ENCODE results near the gene TMEM114.

TMEM114 gene

DNA sequence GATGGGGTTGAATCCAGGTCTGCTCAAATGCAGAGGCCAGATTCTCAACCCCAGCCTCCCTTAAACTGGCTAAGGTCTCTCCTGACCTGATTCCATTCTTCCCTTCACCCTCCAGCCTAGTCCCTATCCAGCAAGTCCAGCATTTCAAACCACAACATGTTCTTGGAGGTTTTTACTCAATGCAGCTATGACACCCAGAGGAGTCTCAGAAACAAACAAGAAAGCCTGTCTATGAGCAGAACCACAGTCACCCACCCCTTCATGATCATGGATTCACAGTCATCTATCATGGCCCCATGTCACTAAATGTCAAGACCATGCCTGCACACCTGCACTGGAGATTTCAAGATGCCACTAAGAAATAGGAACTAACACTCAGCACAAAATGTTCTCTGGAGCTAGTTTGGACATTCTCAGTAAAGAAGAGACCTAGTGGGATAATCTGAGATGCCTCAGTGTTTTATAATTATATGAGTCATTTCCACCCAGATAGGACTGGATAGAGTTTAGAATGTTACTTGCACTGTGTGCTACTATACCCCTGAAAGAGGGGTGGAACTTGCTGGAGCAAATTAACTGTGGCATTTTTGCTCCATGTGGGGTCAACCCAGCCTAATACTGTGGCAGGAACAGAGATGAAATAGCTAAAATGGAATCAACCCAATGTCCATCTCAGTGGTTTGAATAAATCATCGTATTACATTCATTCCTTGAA is 21.7 kb upstream of the TMEM114 start:
- no peak for FAIRE-seq
- no peak for DNase-seq (ENCODE audit: insufficient read length, low spot score)

DNA sequence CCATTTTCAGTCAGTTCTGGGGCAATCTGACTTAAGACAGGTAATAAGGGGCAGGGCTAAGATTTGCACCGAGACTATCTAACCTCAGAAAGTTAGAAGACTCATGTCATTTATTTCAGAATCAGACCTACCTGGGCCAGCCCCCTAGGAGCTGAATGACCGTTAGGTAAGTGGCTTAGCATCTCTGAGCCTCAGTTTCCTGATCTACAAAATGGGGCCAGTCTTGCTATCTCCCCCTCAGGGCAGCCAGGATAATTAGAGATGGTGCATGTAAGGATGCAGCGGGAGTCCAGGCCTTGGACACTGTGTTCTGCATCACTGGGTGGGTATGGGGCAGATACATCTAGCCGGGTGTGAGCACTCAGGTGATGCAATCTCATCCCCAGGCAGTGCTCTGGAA is 20.8 kb upstream of the TMEM114 start:
- no peak for DNase-seq (ENCODE audit: insufficient read length, low spot score)
- no peak for FAIRE-seq

DNA sequence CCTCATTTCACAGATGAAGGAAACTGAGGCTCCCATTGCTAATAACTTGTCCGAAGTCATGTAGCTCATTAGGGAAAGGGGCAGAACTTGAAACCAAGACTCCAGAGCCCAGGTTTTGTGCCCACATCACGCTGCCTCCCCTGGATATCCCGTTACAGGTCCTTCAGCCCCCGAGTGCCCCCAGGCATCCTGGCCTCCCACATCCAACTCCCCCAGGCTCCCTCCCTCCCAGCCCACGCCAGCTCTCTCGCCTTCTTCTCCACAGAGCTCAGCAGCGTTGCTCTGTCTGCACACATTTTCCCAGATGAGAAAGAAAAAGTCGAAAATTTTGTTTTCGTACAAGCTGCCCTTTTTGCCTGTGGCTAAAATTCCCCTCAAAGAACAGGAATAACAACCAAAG is 16.9 kb upstream of the TMEM114 start:
- no peak for DNase-seq (ENCODE audit: insufficient read length, low spot score)
- FAIRE-seq: no peak

GRCh38 chr16:8605554-8605953 is 15.2 kb upstream of the TMEM114 start:
- FAIRE-seq (no peak), DNase-seq (ENCODE audit: insufficient read length, low spot score) (no peak)

- FAIRE-seq (no peak), DNase-seq (ENCODE audit: insufficient read length, low spot score) (no peak)
Observed at GRCh38 chr16:8600144-8600775, 9.9 kb upstream of the TMEM114 start.

GRCh38 chr16:8596581-8596980 is 6.3 kb upstream of the TMEM114 start:
- DNase-seq (ENCODE audit: insufficient read length, low spot score) (no peak), FAIRE-seq (no peak)

DNA sequence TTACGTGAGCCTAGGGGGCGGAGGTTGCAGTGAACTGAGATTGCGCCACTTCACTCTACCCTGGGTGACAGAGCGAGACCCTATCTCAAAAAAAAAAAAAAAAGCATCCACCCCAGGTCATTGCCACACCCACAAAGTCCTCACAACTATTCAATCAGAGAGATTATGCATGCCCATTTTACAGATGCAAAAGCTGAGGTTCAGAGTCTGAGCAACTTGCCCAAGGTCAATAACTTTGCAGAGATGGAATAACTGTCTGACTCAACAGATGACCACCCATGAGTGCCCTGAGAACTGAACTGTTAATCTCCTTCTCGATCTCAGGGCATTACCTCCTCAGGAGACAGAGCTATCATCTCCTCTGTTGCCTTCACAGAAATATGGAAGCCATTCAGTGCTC is 5.5 kb upstream of the TMEM114 start:
- DNase-seq (ENCODE audit: insufficient read length, low spot score) (no peak), FAIRE-seq (no peak)

GRCh38 chr16:8594149-8594666 is 3.9 kb upstream of the TMEM114 start:
- DNase-seq (ENCODE audit: insufficient read length, low spot score) (no peak), FAIRE-seq (no peak)

DNA sequence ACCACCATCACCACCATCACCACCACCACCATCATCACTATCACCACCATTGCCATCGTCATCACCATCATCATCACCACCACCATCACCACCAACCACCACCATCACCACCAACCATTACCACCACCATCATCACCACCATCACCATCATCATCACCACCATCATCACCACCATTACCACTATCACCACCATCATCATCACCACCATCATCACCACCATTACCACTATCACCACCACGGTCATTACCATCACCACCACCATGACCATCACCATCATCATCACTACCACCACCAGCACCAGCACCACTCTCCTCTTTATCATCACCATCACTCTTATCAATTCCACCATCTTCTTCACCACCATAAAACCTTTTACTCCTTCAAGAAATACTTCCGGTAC is 1.1 kb upstream of the TMEM114 start:
- FAIRE-seq: no peak

DNA sequence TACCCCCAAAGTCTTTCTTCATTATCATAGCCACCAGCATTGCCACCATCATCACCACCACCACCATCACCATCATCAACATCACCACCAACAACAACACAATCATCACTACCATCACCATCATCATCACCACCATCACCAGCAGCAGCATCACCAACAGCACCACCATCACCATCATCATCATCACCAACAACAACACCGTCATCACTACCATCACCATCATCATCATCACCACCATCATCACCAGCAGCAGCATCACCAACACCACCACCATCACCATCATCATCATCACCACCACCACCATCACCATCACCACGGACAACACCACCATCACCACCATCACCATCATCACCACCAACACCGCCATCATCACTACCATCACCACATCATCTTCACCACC is 500 bp upstream of the TMEM114 start:
- DNase-seq (ENCODE audit: insufficient read length, low spot score): no peak
- FAIRE-seq: no peak

More for the DNA sequence above, 1.1 kb upstream of the TMEM114 start:
- DNase-seq (ENCODE audit: insufficient read length, low spot score): no peak

GRCh38 chr16:8589057-8589899 is 1.0 kb downstream of the TMEM114 start:
- FAIRE-seq (no peak), DNase-seq (ENCODE audit: insufficient read length, low spot score) (no peak)

DNA sequence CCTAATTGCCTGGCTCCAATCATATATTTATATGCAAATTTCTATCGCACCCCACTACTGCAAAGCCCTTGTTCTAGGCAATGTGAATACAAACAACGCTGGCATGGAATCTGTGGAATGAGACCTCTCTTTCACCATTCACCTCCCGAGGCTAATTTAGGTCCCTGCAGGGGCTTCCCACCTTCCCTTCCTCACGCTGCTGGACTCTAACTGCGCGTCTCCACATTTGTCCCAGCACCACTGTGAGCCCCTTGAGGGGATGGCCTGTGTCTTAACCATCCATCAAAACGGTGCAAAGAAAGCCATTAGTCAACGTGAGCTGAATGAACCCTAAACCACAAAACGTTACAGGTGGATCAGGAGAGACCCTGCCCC is 1.6 kb downstream of the TMEM114 start:
- FAIRE-seq: no peak
- DNase-seq (ENCODE audit: insufficient read length, low spot score): no peak

DNA sequence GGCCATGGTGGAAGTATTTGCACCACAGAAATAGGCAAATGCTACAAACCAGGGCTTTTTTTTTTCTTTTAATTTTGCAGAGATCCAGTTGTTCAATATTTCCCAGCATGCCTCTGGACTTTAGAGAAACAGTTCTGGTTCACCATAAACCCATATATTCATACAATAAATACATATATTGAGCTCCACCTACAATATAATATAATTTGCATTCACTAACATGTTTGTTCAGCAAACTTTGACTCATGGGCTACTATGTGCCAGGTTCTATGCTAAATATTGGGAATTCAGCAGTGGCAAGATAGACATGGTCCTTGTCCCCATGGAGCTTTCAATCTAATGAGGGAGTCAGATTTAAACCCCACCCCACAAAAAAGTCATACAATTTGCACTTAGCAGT is 3.2 kb downstream of the TMEM114 start:
- DNase-seq (ENCODE audit: insufficient read length, low spot score): no peak

DNA sequence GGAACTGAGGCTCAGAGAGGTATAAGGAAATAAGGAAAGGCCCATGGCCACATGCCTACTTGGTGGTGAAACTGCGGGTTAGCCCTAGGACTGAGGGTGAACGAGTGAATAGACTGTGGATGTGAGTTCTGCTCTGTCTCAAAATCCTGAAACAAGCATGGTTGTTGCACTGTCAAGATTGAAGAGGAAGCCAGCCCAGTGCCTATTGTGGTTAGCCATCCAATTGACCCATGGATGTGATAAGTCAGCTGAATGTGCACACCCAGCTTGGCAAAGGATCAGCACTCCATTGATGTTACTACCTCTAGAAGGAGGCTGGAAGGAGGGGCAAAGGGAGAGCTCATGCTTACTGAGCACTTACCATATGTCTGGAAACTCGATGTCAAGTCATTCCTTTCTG is 4.5 kb downstream of the TMEM114 start:
- DNase-seq (ENCODE audit: insufficient read length, low spot score): no peak
- FAIRE-seq: no peak

More for the DNA sequence above, 3.2 kb downstream of the TMEM114 start:
- FAIRE-seq: no peak

- FAIRE-seq (no peak), DNase-seq (ENCODE audit: insufficient read length, low spot score) (no peak)
Observed at GRCh38 chr16:8585041-8585440, 5.3 kb downstream of the TMEM114 start.

DNA sequence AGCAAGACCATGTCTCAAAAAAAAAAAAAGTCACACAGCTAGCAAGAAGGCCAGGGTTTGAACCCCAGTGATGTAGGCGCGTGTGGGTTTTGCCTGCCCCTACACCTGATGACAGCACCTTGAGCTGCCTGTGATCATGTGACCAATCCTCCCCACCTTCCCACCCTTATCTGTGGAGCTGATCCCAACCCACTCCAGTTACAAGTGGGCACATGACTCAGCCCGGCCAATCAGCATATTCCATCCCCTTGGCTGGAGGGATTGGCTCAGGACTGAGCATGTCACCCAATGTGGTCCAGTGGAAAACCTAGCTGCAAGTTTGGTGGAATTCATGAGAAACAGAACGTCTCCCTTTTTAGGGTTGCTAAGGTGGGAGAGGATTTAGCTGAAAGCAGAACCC is 6.6 kb downstream of the TMEM114 start:
- FAIRE-seq: no peak
- no peak for DNase-seq (ENCODE audit: insufficient read length, low spot score)

DNA sequence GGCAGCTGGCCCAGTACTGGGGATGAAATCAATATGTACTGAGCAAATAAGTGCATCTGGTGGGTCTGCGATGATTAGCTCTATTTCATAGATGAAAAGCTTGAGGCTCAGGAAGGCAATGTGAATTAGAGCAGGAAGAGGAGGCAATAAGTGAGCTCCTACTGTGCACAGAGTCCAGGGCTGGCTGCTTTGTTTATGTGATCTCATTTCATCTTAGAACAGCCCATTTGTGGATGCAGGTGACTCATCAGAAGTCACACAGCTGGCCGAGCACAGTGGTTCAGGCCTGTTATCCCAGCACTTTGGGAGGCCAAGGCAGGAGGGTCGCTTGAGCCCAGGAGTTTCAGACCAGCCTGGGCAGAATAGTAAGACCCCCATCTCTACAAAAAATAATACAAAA is 7.1 kb downstream of the TMEM114 start:
- FAIRE-seq (no peak), DNase-seq (ENCODE audit: insufficient read length, low spot score) (no peak)

- no peak for DNase-seq (ENCODE audit: insufficient read length, low spot score)
- FAIRE-seq: peak; percentile 57
Observed at GRCh38 chr16:8581831-8582580, 8.3 kb downstream of the TMEM114 start.

DNA sequence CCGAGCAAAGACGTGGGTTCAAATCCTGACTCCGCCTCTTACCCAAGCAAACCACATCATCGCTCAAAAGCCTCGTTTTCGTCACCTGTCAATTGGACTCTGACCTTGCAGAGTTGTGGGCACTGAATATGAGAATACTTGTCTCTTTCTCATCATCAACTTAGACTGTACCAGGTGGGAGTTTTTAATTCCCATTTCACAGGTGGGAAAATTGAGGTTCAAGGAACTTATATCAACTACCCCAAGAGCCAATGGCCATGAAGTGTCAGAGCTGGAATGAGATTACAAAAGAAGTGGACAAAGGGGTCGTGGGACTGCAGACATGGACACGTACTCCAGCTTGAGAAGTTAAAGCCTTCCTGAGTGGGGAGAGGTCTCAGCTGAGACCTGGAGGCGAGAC is 10.8 kb downstream of the TMEM114 start:
- FAIRE-seq: no peak
- DNase-seq (ENCODE audit: insufficient read length, low spot score): no peak

DNA sequence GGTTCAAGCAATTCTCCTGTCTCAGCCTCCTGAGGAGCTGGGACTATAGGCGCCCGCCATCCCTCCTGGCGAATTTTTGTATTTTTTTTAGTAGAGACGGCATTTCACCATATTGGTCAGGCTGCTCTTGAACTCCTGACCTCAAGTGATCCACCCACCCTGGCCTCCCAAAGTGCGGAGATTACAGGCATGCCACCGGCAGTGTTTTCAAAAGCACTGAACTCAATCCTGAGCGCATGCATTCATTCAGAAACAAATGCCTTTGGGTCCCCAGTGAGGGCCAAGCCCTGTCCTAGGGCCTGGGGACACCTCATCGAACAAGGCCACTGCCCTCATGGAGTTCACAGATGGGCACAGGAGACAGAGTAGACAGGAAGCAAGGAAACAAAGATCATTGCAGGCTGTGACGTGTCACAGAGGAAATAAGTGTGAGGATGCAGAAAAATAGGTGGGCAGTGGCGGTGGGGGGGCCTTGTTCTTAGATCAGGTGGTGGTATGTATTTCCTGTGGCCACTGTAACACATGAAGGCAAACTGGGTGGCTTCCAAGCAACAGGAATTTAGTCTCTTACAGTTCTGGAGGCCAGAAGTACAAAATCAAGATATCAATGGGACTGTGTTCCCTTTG is 12.5 kb downstream of the TMEM114 start:
- DNase-seq (ENCODE audit: insufficient read length, low spot score) (no peak), FAIRE-seq (no peak)
